ENCODE data around the gene OR2T35.
"Not testable (repeated sequence)": the region's sequence is repeated elsewhere in the genome, so short reads cannot be mapped to it uniquely, and the experiment has no call there.

Gene OR2T35

GRCh38 chr1:248645178-248645577 lies at the start of gene OR2T35:
Gene OR2T35 (minus strand): TSS chr1:248645278. CDS start chr1:248639258, 6,020 bp downstream.
- DNase-seq (ENCODE audit: low spot score); CTCF ChIA-PET; H3K27ac ChIP-seq; POLR2A ChIA-PET (ENCODE audit: low non-redundant PET): not testable (repeated sequence)

- ChIA-PET CTCF (no interaction called here), POLR2A (ENCODE audit: low non-redundant PET) (no interaction called here)
- H3K27ac ChIP-seq: no peak overlapping the region
- DNase-seq (ENCODE audit: low spot score): no peak
- TF ChIP-seq, protein P1, sequence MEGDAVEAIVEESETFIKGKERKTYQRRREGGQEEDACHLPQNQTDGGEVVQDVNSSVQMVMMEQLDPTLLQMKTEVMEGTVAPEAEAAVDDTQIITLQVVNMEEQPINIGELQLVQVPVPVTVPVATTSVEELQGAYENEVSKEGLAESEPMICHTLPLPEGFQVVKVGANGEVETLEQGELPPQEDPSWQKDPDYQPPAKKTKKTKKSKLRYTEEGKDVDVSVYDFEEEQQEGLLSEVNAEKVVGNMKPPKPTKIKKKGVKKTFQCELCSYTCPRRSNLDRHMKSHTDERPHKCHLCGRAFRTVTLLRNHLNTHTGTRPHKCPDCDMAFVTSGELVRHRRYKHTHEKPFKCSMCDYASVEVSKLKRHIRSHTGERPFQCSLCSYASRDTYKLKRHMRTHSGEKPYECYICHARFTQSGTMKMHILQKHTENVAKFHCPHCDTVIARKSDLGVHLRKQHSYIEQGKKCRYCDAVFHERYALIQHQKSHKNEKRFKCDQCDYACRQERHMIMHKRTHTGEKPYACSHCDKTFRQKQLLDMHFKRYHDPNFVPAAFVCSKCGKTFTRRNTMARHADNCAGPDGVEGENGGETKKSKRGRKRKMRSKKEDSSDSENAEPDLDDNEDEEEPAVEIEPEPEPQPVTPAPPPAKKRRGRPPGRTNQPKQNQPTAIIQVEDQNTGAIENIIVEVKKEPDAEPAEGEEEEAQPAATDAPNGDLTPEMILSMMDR (conservative IDR thresholded peaks at IDR 0.05; ENCODE audit: low read depth): no peak
Observed at GRCh38 chr1:248691567-248692155, 46.6 kb upstream of the OR2T35 start.

GRCh38 chr1:248688527-248689298 lies 43.6 kb upstream of the OR2T35 start:
- ChIA-PET POLR2A (ENCODE audit: low non-redundant PET) (no interaction called here), CTCF (no interaction called here)
- TF ChIP-seq, protein P1 (conservative IDR thresholded peaks at IDR 0.05; ENCODE audit: low read depth): no peak
- no peak overlapping the region for H3K27ac ChIP-seq
- DNase-seq (ENCODE audit: low spot score): no peak

GRCh38 chr1:248686815-248687214 lies 41.7 kb upstream of the OR2T35 start:
- no peak overlapping the region for H3K27ac ChIP-seq
- CTCF ChIA-PET: interaction anchor here (0.7 kb wide), 1 partner anchor 226 kb away, joined by 4 read pairs; no protein-coding TSS in a partner anchor
- POLR2A ChIA-PET (ENCODE audit: low non-redundant PET): no interaction called here
- TF ChIP-seq, protein P1 (conservative IDR thresholded peaks at IDR 0.05; ENCODE audit: low read depth): no peak
- no peak for DNase-seq (ENCODE audit: low spot score)

DNA sequence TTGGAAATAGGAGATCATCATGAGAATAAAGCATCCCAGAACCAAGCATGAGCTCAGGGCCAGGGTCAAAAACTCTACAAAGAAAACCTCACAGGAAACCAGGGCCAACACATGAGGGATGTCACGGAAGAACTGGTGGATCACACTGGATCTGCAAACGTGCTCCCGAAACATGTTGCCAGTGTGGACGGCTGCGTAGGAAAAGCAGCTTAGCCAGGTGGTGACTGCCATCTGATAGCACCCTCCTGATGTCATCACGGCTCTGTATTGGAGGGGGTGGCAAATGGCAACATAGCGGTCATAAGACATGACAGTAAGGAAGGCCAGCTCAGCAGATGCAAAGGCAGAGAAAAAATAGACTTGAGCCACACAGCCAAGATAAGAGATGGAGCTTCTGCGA lies 36.6 kb upstream of the OR2T35 start:
- TF ChIP-seq, protein P1 (conservative IDR thresholded peaks at IDR 0.05; ENCODE audit: low read depth): no peak
- H3K27ac ChIP-seq: no peak overlapping the region
- DNase-seq (ENCODE audit: low spot score): no peak
- CTCF ChIA-PET: no interaction called here
- POLR2A ChIA-PET (ENCODE audit: low non-redundant PET): no interaction called here

DNA sequence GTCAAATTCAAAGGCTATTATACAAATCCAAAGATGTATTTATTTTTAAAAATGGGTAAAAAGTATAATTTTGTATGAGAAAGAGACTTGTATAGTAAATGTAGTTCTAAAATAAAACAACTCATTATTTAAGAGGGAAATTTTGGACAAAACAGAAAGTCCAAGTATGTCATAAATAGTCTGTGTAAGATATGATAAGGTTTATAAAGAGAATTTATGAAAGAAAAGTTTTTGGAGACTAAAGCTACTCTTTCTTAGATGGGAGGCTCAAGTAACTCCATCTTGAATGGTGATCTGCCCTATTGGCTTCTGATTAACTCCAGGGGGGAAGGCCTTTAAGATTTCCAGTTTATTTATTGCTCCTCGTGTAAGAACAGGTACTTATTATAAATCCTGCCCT lies 24.9 kb upstream of the OR2T35 start:
- DNase-seq (ENCODE audit: low spot score): no peak
- ChIA-PET POLR2A (ENCODE audit: low non-redundant PET) (no interaction called here), CTCF (no interaction called here)
- TF ChIP-seq, protein P1 (conservative IDR thresholded peaks at IDR 0.05; ENCODE audit: low read depth): no peak
- no peak overlapping the region for H3K27ac ChIP-seq

DNA sequence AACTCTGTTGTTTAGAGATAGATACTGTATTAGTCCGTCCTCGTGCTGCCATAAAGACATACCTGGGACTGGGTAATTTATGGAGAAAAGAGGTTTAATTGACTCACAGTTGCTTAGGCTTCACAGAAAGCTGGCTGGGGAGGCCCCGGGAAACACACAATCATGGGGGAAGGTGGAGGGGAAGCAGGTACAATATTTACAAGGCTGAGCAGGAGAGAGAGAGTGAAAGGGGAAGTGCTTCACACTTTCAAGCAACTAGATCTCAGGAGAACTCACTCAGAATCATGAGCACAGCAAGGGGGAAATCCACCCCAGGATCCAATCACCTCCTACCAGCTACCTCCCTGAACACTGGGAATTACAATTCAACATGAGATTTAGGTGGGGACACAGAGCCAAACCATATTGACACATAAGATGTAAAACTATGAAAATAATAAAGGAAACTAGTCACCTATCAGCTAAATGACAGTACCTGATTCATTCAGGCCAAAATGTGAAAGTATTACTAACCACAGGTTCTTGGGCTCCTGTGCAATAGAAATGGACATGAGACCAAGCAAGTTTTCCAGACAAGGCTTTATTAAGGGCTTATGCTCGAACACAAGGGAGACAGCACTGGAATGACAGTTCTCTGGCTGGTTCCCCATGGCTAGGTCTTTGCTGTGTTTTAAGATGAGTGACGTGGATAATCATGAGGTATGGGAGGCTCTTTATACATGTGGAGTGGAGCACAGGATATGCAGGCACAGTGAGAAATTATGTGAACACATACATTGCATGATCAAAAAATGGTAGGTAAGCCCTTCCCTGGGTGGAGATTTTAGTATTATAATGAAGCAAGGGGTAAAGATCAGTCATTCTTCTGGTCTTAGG lies 18.6 kb upstream of the OR2T35 start:
- POLR2A ChIA-PET (ENCODE audit: low non-redundant PET); H3K27ac ChIP-seq; DNase-seq (ENCODE audit: low spot score); CTCF ChIA-PET: not testable (repeated sequence)

- H3K27ac ChIP-seq; POLR2A ChIA-PET (ENCODE audit: low non-redundant PET); CTCF ChIA-PET; DNase-seq (ENCODE audit: low spot score): not testable (repeated sequence)
Observed at GRCh38 chr1:248656797-248657196, 11.7 kb upstream of the OR2T35 start.

DNA sequence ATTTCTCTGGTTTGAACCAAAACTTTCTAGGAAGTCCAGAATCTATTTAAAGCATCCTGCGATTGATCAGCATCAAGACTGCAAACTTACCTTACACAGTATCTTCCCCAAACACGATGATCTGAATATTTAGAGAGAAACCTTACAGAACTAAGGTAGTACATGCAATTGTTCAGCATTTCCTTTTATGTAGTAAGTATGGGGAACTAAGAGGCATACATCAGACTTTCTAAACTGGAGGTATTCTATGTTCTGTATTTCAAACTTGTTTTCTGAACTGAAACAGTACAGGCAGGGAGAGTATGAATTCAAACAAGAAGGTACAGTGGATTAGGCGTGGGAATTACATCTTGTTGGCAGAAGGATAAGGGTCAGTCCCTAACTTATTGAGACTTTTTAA lies 10.3 kb upstream of the OR2T35 start, which contains the start of gene OR2T27:
OR2T27 (minus strand) TSS at position 175 of the 400 bp plus-strand sequence. CDS start 4,644 bp downstream, outside the sequence.
- CTCF ChIA-PET; POLR2A ChIA-PET (ENCODE audit: low non-redundant PET); H3K27ac ChIP-seq; DNase-seq (ENCODE audit: low spot score): not testable (repeated sequence)

- CTCF ChIA-PET; H3K27ac ChIP-seq; POLR2A ChIA-PET (ENCODE audit: low non-redundant PET); DNase-seq (ENCODE audit: low spot score): not testable (repeated sequence)
Observed at GRCh38 chr1:248648770-248649536, 3.9 kb upstream of the OR2T35 start.
